NCI-H146 (cell line): Measurements from ENCODE around the gene PROSER1.
"Not testable (repeated sequence)": the region's sequence is repeated elsewhere in the genome, so short reads cannot be mapped to it uniquely, and the experiment has no call there.

Experiments used
- DNase-seq: peaks from one replicate; lab custom pipeline; 2025; lab: John Stamatoyannopoulos, UW

Gene PROSER1

GRCh38 chr13:39025433-39025839 lies 12.5 kb downstream of the PROSER1 start:
- DNase-seq, result peak; percentile 17

- no peak for DNase-seq
These were observed 14.1 kb downstream of the PROSER1 start for GRCh38 chr13:39023761-39024160.

GRCh38 chr13:39023316-39023715 lies 14.6 kb downstream of the PROSER1 start:
- DNase-seq, result no peak

GRCh38 chr13:39020853-39021462 lies 16.9 kb downstream of the PROSER1 start:
- no peak for DNase-seq

- peak; percentile 58 for DNase-seq
These were observed 21.1 kb downstream of the PROSER1 start for GRCh38 chr13:39016787-39017186.

GRCh38 chr13:39016087-39016486 lies 21.8 kb downstream of the PROSER1 start:
- DNase-seq, result no peak

GRCh38 chr13:39013462-39013861 lies 24.4 kb downstream of the PROSER1 start:
- no peak for DNase-seq

GRCh38 chr13:39012608-39013007 lies 25.3 kb downstream of the PROSER1 start:
- no peak for DNase-seq

GRCh38 chr13:39006371-39007111 lies 31.3 kb downstream of the PROSER1 start:
- DNase-seq, result not testable (repeated sequence)

- DNase-seq, result no peak
These were observed 39.1 kb downstream of the PROSER1 start for GRCh38 chr13:38998739-38999138.

- DNase-seq, result no peak
These were observed 44.5 kb downstream of the PROSER1 start for GRCh38 chr13:38993381-38993780.

- DNase-seq, result no peak
These were observed 47.2 kb downstream of the PROSER1 start, which contains the start of gene STOML3 for GRCh38 chr13:38990693-38991092. STOML3 (minus strand) TSS chr13:38990831; CDS start chr13:38990721, 110 bp downstream.

GRCh38 chr13:38981096-38981495 lies 56.8 kb downstream of the PROSER1 start:
- DNase-seq, result peak; percentile 88

GRCh38 chr13:38980750-38981078 lies 57.2 kb downstream of the PROSER1 start:
- peak; percentile 96 for DNase-seq

GRCh38 chr13:38979891-38980749 lies 57.8 kb downstream of the PROSER1 start:
- peak; percentile 98 for DNase-seq

- peak; percentile 62 for DNase-seq
These were observed 67.4 kb downstream of the PROSER1 start for GRCh38 chr13:38970380-38971051.

- DNase-seq, result no peak
These were observed 68.7 kb downstream of the PROSER1 start for GRCh38 chr13:38969187-38969586.

GRCh38 chr13:38967446-38967845 lies 70.4 kb downstream of the PROSER1 start:
- no peak for DNase-seq

GRCh38 chr13:38965281-38965680 lies 72.6 kb downstream of the PROSER1 start:
- DNase-seq, result no peak

- DNase-seq, result no peak
These were observed 77.7 kb downstream of the PROSER1 start for GRCh38 chr13:38960175-38960574.
